GM12873 (cell line): Measurements from ENCODE around the gene BBS10.

Source experiments
- TF ChIP-seq, protein P1 (sequence below): IDR thresholded peaks from 2 replicates; pipeline ENCODE4 v1.5.1; 2012; ENCODE audit warnings: low read depth, mild to moderate bottlenecking, moderate library complexity, low read length, control low read depth; ENCODE audit not compliant: insufficient read depth; ENCODE audit errors: missing control alignments

BBS10 gene

GRCh38 chr12:76375470-76375869 lies 27.3 kb upstream of the BBS10 start:
- TF ChIP-seq, protein P1, sequence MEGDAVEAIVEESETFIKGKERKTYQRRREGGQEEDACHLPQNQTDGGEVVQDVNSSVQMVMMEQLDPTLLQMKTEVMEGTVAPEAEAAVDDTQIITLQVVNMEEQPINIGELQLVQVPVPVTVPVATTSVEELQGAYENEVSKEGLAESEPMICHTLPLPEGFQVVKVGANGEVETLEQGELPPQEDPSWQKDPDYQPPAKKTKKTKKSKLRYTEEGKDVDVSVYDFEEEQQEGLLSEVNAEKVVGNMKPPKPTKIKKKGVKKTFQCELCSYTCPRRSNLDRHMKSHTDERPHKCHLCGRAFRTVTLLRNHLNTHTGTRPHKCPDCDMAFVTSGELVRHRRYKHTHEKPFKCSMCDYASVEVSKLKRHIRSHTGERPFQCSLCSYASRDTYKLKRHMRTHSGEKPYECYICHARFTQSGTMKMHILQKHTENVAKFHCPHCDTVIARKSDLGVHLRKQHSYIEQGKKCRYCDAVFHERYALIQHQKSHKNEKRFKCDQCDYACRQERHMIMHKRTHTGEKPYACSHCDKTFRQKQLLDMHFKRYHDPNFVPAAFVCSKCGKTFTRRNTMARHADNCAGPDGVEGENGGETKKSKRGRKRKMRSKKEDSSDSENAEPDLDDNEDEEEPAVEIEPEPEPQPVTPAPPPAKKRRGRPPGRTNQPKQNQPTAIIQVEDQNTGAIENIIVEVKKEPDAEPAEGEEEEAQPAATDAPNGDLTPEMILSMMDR = no peak

DNA sequence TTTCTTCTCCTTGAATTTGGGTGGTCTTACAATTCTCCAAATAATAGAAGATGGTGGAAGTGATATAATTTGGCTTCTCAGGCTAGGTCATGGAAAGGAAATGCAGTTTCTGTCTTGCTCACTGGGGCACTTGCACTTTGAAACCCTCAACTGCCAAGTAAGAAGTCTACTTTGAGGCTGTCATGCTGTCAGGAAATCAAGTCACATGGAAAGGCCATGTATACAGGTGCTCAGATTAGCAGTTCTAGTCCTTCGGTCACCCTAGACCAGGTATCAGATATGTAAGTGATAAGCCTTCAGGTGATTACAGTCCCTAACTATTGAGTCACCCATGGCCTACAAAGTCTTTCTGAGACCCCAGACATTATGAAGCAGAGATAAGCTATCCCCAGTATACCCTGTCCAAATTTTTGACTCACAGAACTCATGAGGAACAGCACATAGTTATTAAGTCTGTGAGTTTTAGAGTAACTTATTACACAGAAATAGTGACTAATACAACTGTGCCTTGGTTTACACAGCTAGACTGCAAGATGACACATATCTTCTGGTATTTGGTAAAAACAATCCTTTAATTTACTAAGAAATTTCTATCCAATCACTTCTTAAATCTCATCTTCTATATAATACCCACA lies 26.3 kb upstream of the BBS10 start:
- TF ChIP-seq, protein P1 = no peak

- TF ChIP-seq, protein P1 = no peak
Measured at GRCh38 chr12:76368230-76368629, 20.0 kb upstream of the BBS10 start.

GRCh38 chr12:76366163-76366562 lies 17.9 kb upstream of the BBS10 start:
- TF ChIP-seq, protein P1 = no peak

GRCh38 chr12:76360316-76360715 lies 12.1 kb upstream of the BBS10 start:
- TF ChIP-seq, protein P1 = no peak

GRCh38 chr12:76356071-76356470 lies 7.9 kb upstream of the BBS10 start:
- TF ChIP-seq, protein P1 = no peak

DNA sequence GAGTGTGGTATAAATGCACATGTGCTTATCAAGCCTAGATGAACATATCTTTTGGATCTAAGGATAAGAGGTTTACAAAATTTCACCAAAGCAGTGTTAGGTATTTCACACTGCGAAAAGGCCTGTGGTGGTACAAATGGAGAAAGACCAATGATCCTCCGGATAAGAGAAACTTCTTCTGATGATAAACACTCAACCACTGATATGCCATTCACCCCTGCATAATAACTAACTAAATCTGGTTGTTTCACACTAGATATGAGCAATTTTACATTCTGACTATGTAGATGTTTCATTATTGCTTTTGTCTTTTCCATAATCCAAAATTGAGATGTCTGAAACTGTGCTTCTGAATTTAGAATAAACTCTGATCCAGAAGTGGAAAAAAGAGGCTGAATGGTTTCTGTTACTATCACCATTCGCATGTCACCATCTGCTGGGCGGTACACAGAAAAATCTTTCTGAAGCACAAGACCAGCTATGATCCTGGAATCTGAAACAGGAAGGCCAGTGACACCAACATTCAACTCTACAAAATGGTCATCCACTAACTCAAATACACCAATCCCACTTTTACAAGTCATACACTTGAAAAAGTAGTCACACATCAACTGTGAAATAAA lies 1.3 kb downstream of the BBS10 start:
- TF ChIP-seq, protein P1 = peak; percentile 56
